Liver (tissue), 3 donors: Measurements from ENCODE around the gene NXPH2.

Experiments
- CTCF ChIP-seq: fragments of 150-350 bp; IDR thresholded peaks from 2 replicates; pipeline ENCODE4 v1.5.1; 2017; ENCODE audit warnings: improper control_type of control experiment, low read depth, low read length; ENCODE audit not compliant: missing input control
- GABPA ChIP-seq, 2 donors: IDR thresholded peaks in 1 of 2; conservative IDR thresholded peaks in 1 of 2; 2 replicates each; pipeline ENCODE4 v1.6.1; 2016; ENCODE audit warnings: antibody characterized with exemption in 2 of 2, mild to moderate bottlenecking in 1 of 2, moderate library complexity in 1 of 2
- donor health status: healthy.
- donor health status: healthy.

- TF ChIP-seq CTCF, result no peak
- no peak for TF ChIP-seq GABPA (IDR thresholded peaks at IDR 0.05 in 1 of 2, conservative IDR thresholded peaks at IDR 0.05 in 1 of 2)
These were observed 88.5 kb downstream of the NXPH2 start for GRCh38 chr2:138691667-138692066.
